ENCODE data around the gene CD38.
A peak's percentile ranks its signal among the peaks of the same experiment; 100 is the strongest.
"Not testable (repeated sequence)": the region's sequence is repeated elsewhere in the genome, so short reads cannot be mapped to it uniquely, and the experiment has no call there.

The CD38 gene

GRCh38 chr4:15802497-15802896, 24.4 kb downstream of the CD38 start:
- DNase-seq: not testable (repeated sequence)

- peak in 1 of 4 experiments; percentile 4 for DNase-seq
Observed at GRCh38 chr4:15805583-15806517, 27.7 kb downstream of the CD38 start.

- no peak for DNase-seq
Observed at GRCh38 chr4:15809058-15809457, 30.9 kb downstream of the CD38 start.

- no peak for DNase-seq
Observed at GRCh38 chr4:15809466-15809865, 31.3 kb downstream of the CD38 start.

GRCh38 chr4:15811703-15812337, 33.7 kb downstream of the CD38 start:
- DNase-seq: no peak

GRCh38 chr4:15832523-15833451, 54.7 kb downstream of the CD38 start:
- DNase-seq: no peak

GRCh38 chr4:15833801-15834200, 55.7 kb downstream of the CD38 start:
- DNase-seq: no peak

GRCh38 chr4:15836362-15836761, 58.2 kb downstream of the CD38 start:
- DNase-seq: no peak

GRCh38 chr4:15837591-15837990, 59.5 kb downstream of the CD38 start:
- DNase-seq: no peak

GRCh38 chr4:15841194-15841730, 63.1 kb downstream of the CD38 start:
- DNase-seq: not testable (repeated sequence)

- DNase-seq: no peak
Observed at GRCh38 chr4:15847746-15848145, 69.6 kb downstream of the CD38 start.

- DNase-seq: no peak
Observed at GRCh38 chr4:15848191-15848842, 70.2 kb downstream of the CD38 start.

- DNase-seq: no peak
Observed at GRCh38 chr4:15851969-15852368, 73.8 kb downstream of the CD38 start.

- DNase-seq: no peak
Observed at GRCh38 chr4:15852524-15852923, 74.4 kb downstream of the CD38 start.

- DNase-seq: no peak
Observed at GRCh38 chr4:15853345-15853744, 75.2 kb downstream of the CD38 start.

GRCh38 chr4:15855804-15856475, 77.8 kb downstream of the CD38 start:
- DNase-seq: no peak

- DNase-seq: not testable (repeated sequence)
Observed at GRCh38 chr4:15861198-15861597, 83.1 kb downstream of the CD38 start.

- no peak for DNase-seq
Observed at GRCh38 chr4:15864651-15865566, 86.8 kb downstream of the CD38 start.

- no peak for DNase-seq
Observed at GRCh38 chr4:15868111-15868510, 90.0 kb downstream of the CD38 start.

GRCh38 chr4:15868826-15869413, 90.8 kb downstream of the CD38 start:
- DNase-seq: no peak

Measured in activated CD4-positive, CD25-positive, alpha-beta regulatory T cell (primary cell).